ENCODE results near the gene SNX2.

- TF ChIP-seq CTCF (IDR thresholded peaks at IDR 0.05) (no peak), POLR2A (IDR thresholded peaks at IDR 0.05) (no peak)
Observed at GRCh38 chr5:122816756-122817155, 41.9 kb downstream of the SNX2 start.
